Left lung (tissue), 10 donors: Measurements from ENCODE around the gene PIF1. TPM values are rescaled to one million over a fixed set of nuclear protein-coding genes. Genes with fewer than 3 reads are reported as not detected.

Experiments used
- ATAC-seq: fragments of 200-7000 bp; cut with Tn5 transposase; one replicate; pipeline ENCODE4 v1.9.1; 2020; ENCODE audit warnings: moderate library complexity
- DNase-seq, 4 donors: peaks; one replicate each; pipeline ENCODE4 v3.0.0-alpha.2; 2013 to 2020
- H3K27ac ChIP-seq, 2 donors: fragments of 200-600 bp; sonication (generic) in 1 of 2; one replicate each; pipeline versions ENCODE4 v1.5.0 to v1.8.0; 2020 to 2021
- H3K27me3 ChIP-seq, 2 donors: fragments of 200-600 bp; sonication (generic) in 1 of 2; one replicate each; pipeline versions ENCODE4 v1.5.0 to v1.8.0; 2020 to 2021
- H3K36me3 ChIP-seq, 2 donors: fragments of 200-600 bp; sonication (generic) in 1 of 2; one replicate each; pipeline versions ENCODE4 v1.5.0 to v1.8.0; 2020 to 2021
- H3K4me1 ChIP-seq, 2 donors: fragments of 200-600 bp; one replicate each; pipeline ENCODE4 v1.8.0; 2021
- H3K4me3 ChIP-seq, 2 donors: fragments of 200-600 bp; sonication (generic) in 1 of 2; one replicate each; pipeline versions ENCODE4 v1.5.0 to v1.8.0; 2020 to 2021; ENCODE audit warnings: mild to moderate bottlenecking in 1 of 2
- H3K9me3 ChIP-seq, 2 donors: fragments of 200-600 bp; sonication (generic) in 1 of 2; one replicate each; pipeline versions ENCODE4 v1.5.0 to v1.8.0; 2020 to 2021
- intact Hi-C, 2 donors: fragments of 100-400 bp; cut with DNase I; formaldehyde crosslinking; loops; one replicate each; pipeline versions ENCODE4 v1.11.2 to v1.14.2; 2022
- polyA plus RNA-seq, 6 donors: library from polyadenylated mRNA; unstranded; fragments of 120-200 nt; gene quantifications; one replicate each; pipeline ENCODE4 v1.2.1, GENCODE V29; 2013; ENCODE audit not compliant: insufficient read length in 6 of 6
- total RNA-seq, 2 donors: library from RNA; stranded (reverse); fragmentation: NEBNext Ultra II Directional; extraction: Animal tissue kit (Norgen Biotek cat#: 25700); gene quantifications; one replicate each; pipeline ENCODE4 v1.2.1, GENCODE V29; 2021
- TF ChIP-seq, protein P1 (sequence below), 2 donors: fragments of 200-600 bp; sonication (generic) in 1 of 2; IDR thresholded peaks; one replicate each; pipeline versions ENCODE4 v1.5.0 to v1.8.0; 2021; ENCODE audit warnings: antibody characterized with exemption in 2 of 2
- donor health status: DM: no; HTN: yes; CAD: no.
- donor health status: DM: no; HTN: no; CAD: no.

The PIF1 gene
- total and polyA plus RNA-seq, 8 donors: 1.6 to 17.7 (median 10.8) TPM

DNA sequence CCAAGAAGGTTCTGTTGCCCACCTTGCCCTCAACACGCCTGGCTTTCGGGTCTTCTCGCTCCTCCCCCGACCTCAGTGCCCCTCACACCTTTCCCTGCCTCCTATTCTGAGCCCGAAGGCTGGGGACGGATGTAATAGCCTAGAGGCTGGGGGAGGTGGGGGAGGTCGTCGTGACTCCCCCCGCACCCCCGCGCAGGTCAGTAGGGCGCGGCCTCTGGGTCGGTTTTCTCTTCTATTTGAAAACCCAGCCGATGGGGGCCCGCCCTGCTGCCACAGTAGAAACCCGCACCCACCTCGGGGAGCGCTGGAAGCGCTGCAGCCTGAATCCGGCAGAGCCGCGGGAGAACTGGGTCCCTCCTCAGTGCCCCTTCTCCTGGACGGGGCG lies 49.1 kb downstream of the PIF1 start:
- Histone ChIP-seq H3K27ac (no peak overlapping the region), H3K36me3 (no peaks in the 10 kb centered on the region), H3K27me3 (peaks cover 0 to 55% of the 10 kb centered on the region in 2 donors), H3K9me3 (no peaks in the 10 kb centered on the region), H3K4me1 (peaks cover 7 to 15% of the 10 kb centered on the region in 2 donors), H3K4me3 (peak overlapping the region; percentile 41 to 51)
- ATAC-seq (no peak), DNase-seq (peak in 1 of 4 donors; percentile 65)
- intact Hi-C loops: no loop called here
- TF ChIP-seq, protein P1, sequence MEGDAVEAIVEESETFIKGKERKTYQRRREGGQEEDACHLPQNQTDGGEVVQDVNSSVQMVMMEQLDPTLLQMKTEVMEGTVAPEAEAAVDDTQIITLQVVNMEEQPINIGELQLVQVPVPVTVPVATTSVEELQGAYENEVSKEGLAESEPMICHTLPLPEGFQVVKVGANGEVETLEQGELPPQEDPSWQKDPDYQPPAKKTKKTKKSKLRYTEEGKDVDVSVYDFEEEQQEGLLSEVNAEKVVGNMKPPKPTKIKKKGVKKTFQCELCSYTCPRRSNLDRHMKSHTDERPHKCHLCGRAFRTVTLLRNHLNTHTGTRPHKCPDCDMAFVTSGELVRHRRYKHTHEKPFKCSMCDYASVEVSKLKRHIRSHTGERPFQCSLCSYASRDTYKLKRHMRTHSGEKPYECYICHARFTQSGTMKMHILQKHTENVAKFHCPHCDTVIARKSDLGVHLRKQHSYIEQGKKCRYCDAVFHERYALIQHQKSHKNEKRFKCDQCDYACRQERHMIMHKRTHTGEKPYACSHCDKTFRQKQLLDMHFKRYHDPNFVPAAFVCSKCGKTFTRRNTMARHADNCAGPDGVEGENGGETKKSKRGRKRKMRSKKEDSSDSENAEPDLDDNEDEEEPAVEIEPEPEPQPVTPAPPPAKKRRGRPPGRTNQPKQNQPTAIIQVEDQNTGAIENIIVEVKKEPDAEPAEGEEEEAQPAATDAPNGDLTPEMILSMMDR (IDR thresholded peaks at IDR 0.05): no peak

DNA sequence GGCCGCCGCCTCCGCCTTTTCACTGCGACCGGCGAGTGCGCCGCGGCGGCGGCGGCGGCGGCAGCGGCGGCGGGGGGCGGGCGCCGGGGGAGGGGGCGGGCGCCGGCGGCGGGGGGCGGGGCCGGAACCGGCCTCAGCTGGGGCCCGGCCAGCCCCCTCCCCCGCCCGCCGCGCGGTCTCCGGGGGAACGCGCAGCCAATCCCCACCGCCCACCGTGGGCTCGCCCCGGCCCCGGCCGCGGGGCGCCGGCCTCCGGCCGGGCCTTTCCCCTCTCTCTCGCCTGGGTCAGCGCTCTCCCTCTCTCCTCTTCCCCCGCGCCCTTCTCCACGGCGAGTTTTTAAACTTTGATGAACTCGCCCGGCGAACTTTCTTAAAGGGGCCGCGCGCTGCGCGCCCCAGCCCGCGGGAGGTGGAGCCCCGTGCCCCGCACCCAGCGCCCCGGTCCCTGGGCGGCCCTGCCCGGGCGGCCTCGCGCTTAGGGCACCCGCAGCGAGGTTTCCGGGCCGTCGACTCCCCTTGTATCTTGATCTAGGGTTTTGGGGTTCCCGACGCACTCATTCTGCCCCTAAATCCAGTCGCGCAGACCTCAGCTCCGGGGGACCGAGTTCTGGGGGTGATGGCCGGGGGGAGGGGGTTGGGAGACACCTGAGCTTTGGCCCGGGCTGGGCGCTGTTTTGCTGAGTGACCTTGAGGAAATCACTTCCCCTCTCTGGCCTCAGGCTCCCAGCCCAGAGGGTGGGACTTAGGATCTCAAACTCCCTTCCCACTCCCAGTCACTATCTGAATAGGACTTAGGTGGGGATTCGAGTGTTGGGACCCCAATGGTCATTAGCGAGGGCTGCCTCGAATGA lies 49.7 kb downstream of the PIF1 start, which contains the start of gene RBPMS2:
Gene RBPMS2 (minus strand): TSS at position 39 of the 851 bp plus-strand sequence. CDS start 270 bp downstream, outside the sequence.
- DNase-seq (peak in 2 of 4 donors; percentile 29 to 73), ATAC-seq (peak; percentile 53)
- H3K4me3 ChIP-seq: peak within 1 kb of the TSS; percentile 41 to 51
- intact Hi-C loops: no loop called here
- no peaks in the 10 kb centered on the region for H3K36me3 ChIP-seq
- TF ChIP-seq, protein P1 (IDR thresholded peaks at IDR 0.05): no peak
- peak within 1 kb of the TSS in 1 of 2 donors; percentile 33 for H3K27ac ChIP-seq
- peaks cover 7 to 15% of the 10 kb centered on the region in 2 donors for H3K4me1 ChIP-seq
- H3K27me3 ChIP-seq: peaks cover 0 to 55% of the 10 kb centered on the region in 2 donors
- H3K9me3 ChIP-seq: no peaks in the 10 kb centered on the region

DNA sequence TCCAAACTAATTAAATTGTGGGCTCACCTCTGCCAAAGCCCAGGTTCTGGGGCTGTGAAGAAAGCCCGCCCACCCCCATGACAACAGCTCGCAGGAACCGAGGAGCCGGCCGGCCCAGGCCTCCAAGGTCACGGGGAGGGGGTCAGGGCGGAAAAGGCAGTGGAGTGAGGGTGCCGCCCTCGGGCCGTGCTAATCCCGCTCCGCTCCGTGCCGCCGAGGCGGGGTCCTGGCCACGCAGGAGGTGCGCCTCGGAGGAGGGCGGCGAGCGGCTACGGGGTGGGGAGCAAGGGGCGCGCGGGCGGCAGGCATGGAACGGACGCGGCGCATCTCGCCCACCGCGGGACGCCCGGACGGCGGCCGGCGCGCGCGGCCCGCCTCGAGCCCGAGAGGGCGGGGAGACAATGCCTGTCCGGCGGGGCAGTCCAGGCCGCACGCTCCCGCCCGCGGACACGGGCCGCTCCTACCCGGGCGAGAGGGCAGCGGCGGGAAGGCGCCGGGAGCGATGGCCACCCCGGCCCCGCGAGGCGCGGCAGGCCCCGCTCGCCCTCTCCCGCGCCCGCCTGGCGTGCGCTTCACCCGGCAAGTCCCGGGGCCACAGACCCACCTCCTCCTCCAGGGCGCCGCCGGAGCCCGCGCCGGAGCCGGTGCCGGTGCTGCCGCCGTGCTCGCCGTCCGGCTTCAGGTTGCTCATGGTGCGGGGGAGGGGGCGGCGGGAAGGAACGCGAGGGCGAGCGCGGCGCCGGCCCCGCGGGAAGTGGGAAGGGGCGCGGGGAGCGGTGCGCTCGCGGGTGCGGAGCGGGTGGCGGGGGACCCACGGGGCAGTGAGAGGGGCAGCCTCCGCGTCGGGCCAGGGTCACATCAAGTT lies 50.6 kb downstream of the PIF1 start:
- Histone ChIP-seq H3K27ac (peak overlapping the region in 1 of 2 donors; percentile 33), H3K9me3 (no peaks in the 10 kb centered on the region), H3K4me1 (peaks cover 7 to 15% of the 10 kb centered on the region in 2 donors), H3K36me3 (no peaks in the 10 kb centered on the region), H3K4me3 (peak overlapping the region; percentile 38 to 51), H3K27me3 (peaks cover 0 to 55% of the 10 kb centered on the region in 2 donors)
- intact Hi-C loops: no loop called here
- TF ChIP-seq, protein P1 (IDR thresholded peaks at IDR 0.05): no peak
- peak in 3 of 4 donors; percentile 21 to 80 (median 28) for DNase-seq
- ATAC-seq: peak; percentile 60

DNA sequence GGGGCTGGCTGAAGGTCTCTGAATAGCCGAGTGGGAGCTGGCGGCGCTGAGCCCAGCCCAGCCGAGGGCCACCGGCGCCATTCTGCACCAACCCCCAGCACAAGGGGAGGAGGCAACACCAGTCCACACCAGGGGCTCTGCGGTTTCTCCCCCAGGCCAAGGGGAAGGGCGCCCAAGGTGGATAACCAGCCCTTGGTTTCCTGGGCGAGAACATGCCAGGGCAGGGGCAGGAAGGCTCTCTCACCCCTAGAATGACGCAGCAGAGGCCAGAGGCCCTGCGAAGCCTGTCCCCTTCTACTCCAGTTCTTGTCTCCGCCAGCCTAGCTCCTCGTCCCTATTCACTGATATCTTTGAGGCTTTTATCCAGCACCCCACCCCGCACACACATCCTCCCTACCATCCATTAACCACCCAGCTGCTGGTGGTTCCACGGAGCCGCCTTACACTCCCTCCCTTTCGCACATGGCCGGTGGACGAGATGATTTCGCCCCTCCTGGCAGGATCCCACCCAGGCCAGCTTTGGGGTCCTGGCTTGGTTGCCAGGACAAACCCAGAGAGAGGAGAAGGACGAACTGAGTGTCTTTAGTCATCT lies 51.3 kb downstream of the PIF1 start:
- peak in 1 of 4 donors; percentile 53 for DNase-seq
- Histone ChIP-seq H3K4me1 (peaks cover 7 to 15% of the 10 kb centered on the region in 2 donors), H3K4me3 (peak overlapping the region; percentile 38 to 51), H3K27ac (no peak overlapping the region), H3K27me3 (peaks cover 0 to 55% of the 10 kb centered on the region in 2 donors), H3K36me3 (no peaks in the 10 kb centered on the region), H3K9me3 (no peaks in the 10 kb centered on the region)
- ATAC-seq: no peak
- TF ChIP-seq, protein P1 (IDR thresholded peaks at IDR 0.05): no peak
- intact Hi-C loops: no loop called here
